GM18499 (cell line): ENCODE results near the gene TCHH.
"Not testable (repeated sequence)": the region's sequence is repeated elsewhere in the genome, so short reads cannot be mapped to it uniquely, and the experiment has no call there.

ENCODE experiments used
- ATAC-seq: cut with Tn5 transposase; IDR thresholded peaks from one replicate; pipeline ENCODE4 v1.9.1; 2021; ENCODE audit warnings: moderate number of reproducible peaks; ENCODE audit not compliant: insufficient read depth, unreplicated experiment

TCHH gene

GRCh38 chr1:152112101-152112884 lies 3.0 kb downstream of the TCHH start:
- ATAC-seq = no peak

GRCh38 chr1:152111515-152111968 lies 3.7 kb downstream of the TCHH start:
- ATAC-seq = no peak

- ATAC-seq = no peak
These were observed 4.3 kb downstream of the TCHH start for GRCh38 chr1:152110860-152111514.

GRCh38 chr1:152110365-152110859 lies 4.8 kb downstream of the TCHH start:
- no peak for ATAC-seq

- ATAC-seq = no peak
These were observed 5.3 kb downstream of the TCHH start for GRCh38 chr1:152109998-152110294.

GRCh38 chr1:152109231-152109997 lies 5.8 kb downstream of the TCHH start:
- no peak for ATAC-seq

GRCh38 chr1:152108882-152109222 lies 6.4 kb downstream of the TCHH start:
- ATAC-seq = no peak

- ATAC-seq = no peak
These were observed 7.0 kb downstream of the TCHH start for GRCh38 chr1:152107984-152108881.

- no peak for ATAC-seq
These were observed 7.9 kb downstream of the TCHH start for GRCh38 chr1:152107031-152107983.

- ATAC-seq = no peak
These were observed 10.4 kb downstream of the TCHH start for GRCh38 chr1:152104854-152105253.

GRCh38 chr1:152096931-152097330 lies 18.3 kb downstream of the TCHH start:
- ATAC-seq = no peak

GRCh38 chr1:152089014-152089674 lies 26.1 kb downstream of the TCHH start, which contains the start of gene TCHHL1:
Gene TCHHL1, minus strand, starts transcription at chr1:152089064. Its CDS starts 921 bp downstream, at chr1:152088143.
- ATAC-seq = no peak

GRCh38 chr1:152086760-152087159 lies 28.5 kb downstream of the TCHH start:
- no peak for ATAC-seq

- no peak for ATAC-seq
These were observed 30.4 kb downstream of the TCHH start for GRCh38 chr1:152084853-152085252.

GRCh38 chr1:152081026-152081425 lies 34.2 kb downstream of the TCHH start:
- not testable (repeated sequence) for ATAC-seq

- not testable (repeated sequence) for ATAC-seq
These were observed 34.8 kb downstream of the TCHH start for GRCh38 chr1:152080494-152080893.

- ATAC-seq = no peak
These were observed 36.3 kb downstream of the TCHH start for GRCh38 chr1:152078831-152079441.

- ATAC-seq = no peak
These were observed 42.9 kb downstream of the TCHH start for GRCh38 chr1:152072311-152072710.
